HG02678 (cell line): ENCODE results near the gene CNGB1.
"Not testable (repeated sequence)": the region's sequence is repeated elsewhere in the genome, so short reads cannot be mapped to it uniquely, and the experiment has no call there.

Experiments used
- ATAC-seq: cut with Tn5 transposase; IDR thresholded peaks from one replicate; pipeline ENCODE4 v1.9.1; 2021; ENCODE audit warnings: mild to moderate bottlenecking, moderate library complexity; ENCODE audit not compliant: unreplicated experiment

Gene CNGB1

DNA sequence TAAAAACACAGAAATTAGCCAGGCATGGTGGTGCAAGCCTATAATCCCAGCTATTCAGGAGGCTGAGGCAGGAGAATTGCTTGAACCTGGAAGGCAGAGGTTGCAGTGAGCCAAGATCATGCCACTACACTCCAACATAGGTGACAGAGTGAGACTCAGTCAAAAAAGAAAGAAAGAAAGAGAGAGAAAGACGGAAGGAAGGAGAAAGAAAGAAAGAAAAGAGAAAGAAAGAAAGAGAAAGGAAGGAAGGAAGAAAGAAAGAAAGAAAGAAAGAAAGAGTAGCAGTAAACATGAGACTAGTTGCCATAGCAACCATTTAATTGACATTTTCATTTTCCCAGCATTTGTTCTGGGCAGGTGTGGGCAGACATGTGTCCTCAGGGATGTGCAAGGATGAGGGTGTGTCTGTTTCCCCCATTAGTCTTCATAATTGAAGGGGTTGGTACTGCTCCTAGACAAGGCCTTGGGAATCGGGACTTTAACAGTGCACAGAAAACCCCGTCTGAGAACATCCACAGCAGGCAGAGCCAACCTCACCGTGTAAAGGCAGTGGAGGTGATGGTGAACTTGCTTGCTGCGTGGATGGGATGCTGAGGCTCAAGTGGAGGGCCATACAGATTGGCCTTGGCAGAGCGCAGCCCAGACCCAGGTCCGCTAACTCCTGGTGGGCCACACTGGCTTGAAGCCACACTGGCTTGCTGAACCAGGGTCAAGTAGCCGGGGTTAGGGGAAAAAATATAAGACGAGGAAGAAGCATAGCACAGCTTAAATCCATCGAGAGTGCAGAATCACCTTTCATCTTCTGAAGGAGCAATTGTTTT is 133.4 kb downstream of the CNGB1 start:
- no peak for ATAC-seq

DNA sequence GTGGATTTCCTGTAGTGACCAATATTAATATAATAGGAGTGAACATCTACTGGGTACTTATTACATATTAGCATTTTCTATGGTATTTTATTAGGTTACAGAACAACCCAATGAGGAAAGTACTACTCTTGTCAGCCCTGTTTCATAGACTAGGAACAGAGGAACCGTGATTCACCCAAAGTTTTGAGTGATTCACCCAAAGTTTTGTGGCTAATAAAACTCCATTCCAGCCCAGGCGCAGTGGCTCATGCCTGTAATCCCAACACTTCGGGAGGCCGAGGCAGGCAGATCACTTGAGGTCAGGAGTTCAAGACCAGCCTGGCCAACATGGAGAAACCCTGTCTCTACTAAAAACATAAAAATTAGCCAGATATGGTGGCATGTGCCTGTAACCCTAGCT is 135.5 kb downstream of the CNGB1 start:
- ATAC-seq = not testable (repeated sequence)

DNA sequence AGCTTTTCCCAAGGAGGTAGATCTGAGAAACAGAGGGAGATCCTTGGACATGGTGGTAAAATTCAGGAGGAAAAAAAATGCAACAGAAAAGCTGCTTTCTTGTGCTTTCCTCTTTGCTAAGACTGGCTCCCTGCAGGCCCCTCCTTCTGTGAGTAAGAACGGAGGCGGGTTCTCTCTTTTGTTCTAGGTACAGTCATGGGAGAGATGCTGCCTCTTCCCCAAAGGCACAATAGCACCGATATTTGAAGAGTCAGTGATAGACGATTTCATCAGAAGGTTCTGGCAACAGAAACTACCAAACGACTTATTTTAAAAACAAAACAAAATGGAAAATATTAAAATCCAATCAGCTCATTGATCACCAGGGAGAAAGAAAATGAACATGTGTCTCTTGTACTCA is 136.0 kb downstream of the CNGB1 start:
- ATAC-seq = no peak
